Activated naive CD4-positive, alpha-beta T cell treated with anti-CD3 and anti-CD28 coated beads, Interleukin-2, amount 50 U/mL, for 24 hours (primary cell): ENCODE measurements around the gene ASCC3.
"Not testable (repeated sequence)": the region's sequence is repeated elsewhere in the genome, so short reads cannot be mapped to it uniquely, and the experiment has no call there.

ENCODE experiments used
- H3K27ac Mint-ChIP-seq: one replicate; pipeline ENCODE4 v1.8.0; 2021; ENCODE audit warnings: mild to moderate bottlenecking, mixed read lengths
- H3K27me3 Mint-ChIP-seq: one replicate; pipeline ENCODE4 v1.8.0; 2021; ENCODE audit warnings: mixed read lengths
- H3K36me3 Mint-ChIP-seq: one replicate; pipeline ENCODE4 v1.8.0; 2021; ENCODE audit warnings: mixed read lengths
- H3K4me1 Mint-ChIP-seq: one replicate; pipeline ENCODE4 v1.8.0; 2021; ENCODE audit warnings: mixed read lengths
- H3K4me3 Mint-ChIP-seq: one replicate; pipeline ENCODE4 v1.8.0; 2021; ENCODE audit warnings: mild to moderate bottlenecking, mixed read lengths
- H3K9me3 Mint-ChIP-seq: one replicate; pipeline ENCODE4 v1.8.0; 2021; ENCODE audit warnings: mixed read lengths

Gene ASCC3

GRCh38 chr6:100790084-100790483 lies 91.0 kb downstream of the ASCC3 start:
- no peak overlapping the region for H3K4me3 Mint-ChIP-seq
- peaks cover 31% of the 10 kb centered on the region for H3K36me3 Mint-ChIP-seq
- H3K4me1 Mint-ChIP-seq, result peaks cover 2% of the 10 kb centered on the region
- H3K9me3 Mint-ChIP-seq, result no peaks in the 10 kb centered on the region
- H3K27ac Mint-ChIP-seq, result no peak overlapping the region
- H3K27me3 Mint-ChIP-seq, result no peaks in the 10 kb centered on the region

- no peaks in the 10 kb centered on the region for H3K4me1 Mint-ChIP-seq
- no peaks in the 10 kb centered on the region for H3K9me3 Mint-ChIP-seq
- H3K27me3 Mint-ChIP-seq, result no peaks in the 10 kb centered on the region
- H3K4me3 Mint-ChIP-seq, result no peak overlapping the region
- H3K36me3 Mint-ChIP-seq, result peaks cover 26% of the 10 kb centered on the region
- no peak overlapping the region for H3K27ac Mint-ChIP-seq
These were observed 95.1 kb downstream of the ASCC3 start for GRCh38 chr6:100785982-100786381.

- Mint-ChIP-seq H3K36me3 (peaks cover 14% of the 10 kb centered on the region), H3K4me1 (no peaks in the 10 kb centered on the region), H3K9me3 (no peaks in the 10 kb centered on the region), H3K27ac (no peak overlapping the region), H3K27me3 (no peaks in the 10 kb centered on the region), H3K4me3 (no peak overlapping the region)
These were observed 100.5 kb downstream of the ASCC3 start for GRCh38 chr6:100780648-100781047.

GRCh38 chr6:100775667-100776066 lies 105.5 kb downstream of the ASCC3 start:
- no peak overlapping the region for H3K27ac Mint-ChIP-seq
- H3K4me1 Mint-ChIP-seq, result no peaks in the 10 kb centered on the region
- H3K9me3 Mint-ChIP-seq, result no peaks in the 10 kb centered on the region
- H3K36me3 Mint-ChIP-seq, result peaks cover 10% of the 10 kb centered on the region
- H3K4me3 Mint-ChIP-seq, result no peak overlapping the region
- H3K27me3 Mint-ChIP-seq, result no peaks in the 10 kb centered on the region

- H3K27ac Mint-ChIP-seq, result no peak overlapping the region
- H3K36me3 Mint-ChIP-seq, result peaks cover 10% of the 10 kb centered on the region
- H3K9me3 Mint-ChIP-seq, result no peaks in the 10 kb centered on the region
- H3K4me1 Mint-ChIP-seq, result no peaks in the 10 kb centered on the region
- H3K4me3 Mint-ChIP-seq, result no peak overlapping the region
- H3K27me3 Mint-ChIP-seq, result no peaks in the 10 kb centered on the region
These were observed 106.4 kb downstream of the ASCC3 start for GRCh38 chr6:100774681-100775080.

- H3K27ac Mint-ChIP-seq, result no peak overlapping the region
- no peak overlapping the region for H3K4me3 Mint-ChIP-seq
- peaks cover 32% of the 10 kb centered on the region for H3K36me3 Mint-ChIP-seq
- H3K27me3 Mint-ChIP-seq, result no peaks in the 10 kb centered on the region
- no peaks in the 10 kb centered on the region for H3K9me3 Mint-ChIP-seq
- H3K4me1 Mint-ChIP-seq, result no peaks in the 10 kb centered on the region
These were observed 112.2 kb downstream of the ASCC3 start for GRCh38 chr6:100768816-100769351.

GRCh38 chr6:100763617-100764241 lies 117.4 kb downstream of the ASCC3 start:
- peaks cover 70% of the 10 kb centered on the region for H3K36me3 Mint-ChIP-seq

GRCh38 chr6:100761841-100762240 lies 119.3 kb downstream of the ASCC3 start:
- Mint-ChIP-seq H3K27me3 (no peaks in the 10 kb centered on the region), H3K9me3 (peaks cover 6% of the 10 kb centered on the region), H3K27ac (no peak overlapping the region), H3K36me3 (peaks cover 72% of the 10 kb centered on the region), H3K4me3 (no peak overlapping the region), H3K4me1 (no peaks in the 10 kb centered on the region)

More at GRCh38 chr6:100763617-100764241, 117.4 kb downstream of the ASCC3 start:
- H3K4me3 Mint-ChIP-seq, result no peak overlapping the region
- no peaks in the 10 kb centered on the region for H3K27me3 Mint-ChIP-seq
- no peak overlapping the region for H3K27ac Mint-ChIP-seq
- no peaks in the 10 kb centered on the region for H3K4me1 Mint-ChIP-seq
- peaks cover 6% of the 10 kb centered on the region for H3K9me3 Mint-ChIP-seq

- H3K4me1 Mint-ChIP-seq, H3K27me3 Mint-ChIP-seq, H3K27ac Mint-ChIP-seq, H3K9me3 Mint-ChIP-seq, H3K4me3 Mint-ChIP-seq: not testable (repeated sequence)
- H3K36me3 Mint-ChIP-seq, result peaks cover 60% of the 10 kb centered on the region
These were observed 122.7 kb downstream of the ASCC3 start for GRCh38 chr6:100758386-100758785.

- Mint-ChIP-seq H3K27me3 (no peaks in the 10 kb centered on the region), H3K9me3 (no peaks in the 10 kb centered on the region), H3K4me3 (no peak overlapping the region), H3K4me1 (no peaks in the 10 kb centered on the region), H3K27ac (no peak overlapping the region), H3K36me3 (peaks cover 21% of the 10 kb centered on the region)
These were observed 127.7 kb downstream of the ASCC3 start for GRCh38 chr6:100753421-100753820.

GRCh38 chr6:100751590-100751989 lies 129.5 kb downstream of the ASCC3 start:
- H3K4me3 Mint-ChIP-seq, result no peak overlapping the region
- H3K27ac Mint-ChIP-seq, result no peak overlapping the region
- H3K36me3 Mint-ChIP-seq, result peaks cover 18% of the 10 kb centered on the region
- H3K27me3 Mint-ChIP-seq, result no peaks in the 10 kb centered on the region
- no peaks in the 10 kb centered on the region for H3K4me1 Mint-ChIP-seq
- no peaks in the 10 kb centered on the region for H3K9me3 Mint-ChIP-seq

- H3K4me3 Mint-ChIP-seq, result no peak overlapping the region
- H3K9me3 Mint-ChIP-seq, result peaks cover 14% of the 10 kb centered on the region
- H3K27ac Mint-ChIP-seq, result no peak overlapping the region
- H3K4me1 Mint-ChIP-seq, result peaks cover 6% of the 10 kb centered on the region
- peaks cover 24% of the 10 kb centered on the region for H3K36me3 Mint-ChIP-seq
- no peaks in the 10 kb centered on the region for H3K27me3 Mint-ChIP-seq
These were observed 135.6 kb downstream of the ASCC3 start for GRCh38 chr6:100745419-100746041.

- H3K27ac Mint-ChIP-seq, result no peak overlapping the region
- peaks cover 26% of the 10 kb centered on the region for H3K36me3 Mint-ChIP-seq
- H3K27me3 Mint-ChIP-seq, result no peaks in the 10 kb centered on the region
- no peak overlapping the region for H3K4me3 Mint-ChIP-seq
- H3K9me3 Mint-ChIP-seq, result peaks cover 22% of the 10 kb centered on the region
- peaks cover 21% of the 10 kb centered on the region for H3K4me1 Mint-ChIP-seq
These were observed 140.7 kb downstream of the ASCC3 start for GRCh38 chr6:100740439-100740838.

GRCh38 chr6:100737720-100738119 lies 143.4 kb downstream of the ASCC3 start:
- Mint-ChIP-seq H3K9me3 (peaks cover 22% of the 10 kb centered on the region), H3K4me1 (peaks cover 21% of the 10 kb centered on the region), H3K36me3 (peaks cover 21% of the 10 kb centered on the region)
- H3K4me3 Mint-ChIP-seq, H3K27me3 Mint-ChIP-seq, H3K27ac Mint-ChIP-seq: not testable (repeated sequence)

GRCh38 chr6:100731411-100731810 lies 149.7 kb downstream of the ASCC3 start:
- H3K9me3 Mint-ChIP-seq, result no peaks in the 10 kb centered on the region
- no peak overlapping the region for H3K27ac Mint-ChIP-seq
- peaks cover 2% of the 10 kb centered on the region for H3K36me3 Mint-ChIP-seq
- H3K4me3 Mint-ChIP-seq, result no peak overlapping the region
- no peaks in the 10 kb centered on the region for H3K27me3 Mint-ChIP-seq
- H3K4me1 Mint-ChIP-seq, result no peaks in the 10 kb centered on the region
